ENCODE results near the gene SIGLEC15. TPM values are rescaled to one million over a fixed set of nuclear protein-coding genes. Genes with fewer than 3 reads are reported as not detected.

The SIGLEC15 gene
- polyA plus RNA-seq, 3 donors, result 6.5 to 9.9 (median 7.8) TPM

- no peak overlapping the region for H2AFZ ChIP-seq (ENCODE audit: insufficient read depth, low read depth, low read length, poor library complexity, severe bottlenecking)
- peak overlapping the region in 4 of 7 donors; percentile 39 to 75 (median 64) for H3K27ac Mint-ChIP-seq
- H3K36me3 Mint-ChIP-seq, result peaks cover 4 to 6% of the 10 kb centered on the region in 2 donors
- peaks cover 0 to 4% (median 0%) of the 10 kb centered on the region in 7 donors for H3K9me3 Mint-ChIP-seq
- H3K9me3 ChIP-seq (replicated peaks in 1 of 2; ENCODE audit: control insufficient read depth in 1 of 2, insufficient read depth in 1 of 2, low read length in 2 of 2), result no peaks in the 10 kb centered on the region
- peaks cover 14 to 26% (median 16%) of the 10 kb centered on the region in 3 donors for H3K27me3 Mint-ChIP-seq (ENCODE audit: low read depth in 3 of 3)
- no peaks in the 10 kb centered on the region for H4K20me1 ChIP-seq (ENCODE audit: insufficient read depth, low read length)
- peaks cover 48% of the 10 kb centered on the region for H3K4me1 Mint-ChIP-seq
- peaks cover 12 to 14% of the 10 kb centered on the region in 2 donors for H3K27me3 ChIP-seq (ENCODE audit: control insufficient read depth in 2 of 2, insufficient read depth in 2 of 2, low read length in 2 of 2)
- H3K4me3 ChIP-seq (replicated peaks in 1 of 3; ENCODE audit: low read depth in 2 of 3, low read length in 3 of 3), result no peak overlapping the region
- H3K79me2 ChIP-seq (ENCODE audit: insufficient read depth, low read length), result peaks cover 9% of the 10 kb centered on the region
- H3K27ac ChIP-seq (ENCODE audit: low read depth in 1 of 2, low read length in 2 of 2), result no peak overlapping the region
- TF ChIP-seq, protein P1, sequence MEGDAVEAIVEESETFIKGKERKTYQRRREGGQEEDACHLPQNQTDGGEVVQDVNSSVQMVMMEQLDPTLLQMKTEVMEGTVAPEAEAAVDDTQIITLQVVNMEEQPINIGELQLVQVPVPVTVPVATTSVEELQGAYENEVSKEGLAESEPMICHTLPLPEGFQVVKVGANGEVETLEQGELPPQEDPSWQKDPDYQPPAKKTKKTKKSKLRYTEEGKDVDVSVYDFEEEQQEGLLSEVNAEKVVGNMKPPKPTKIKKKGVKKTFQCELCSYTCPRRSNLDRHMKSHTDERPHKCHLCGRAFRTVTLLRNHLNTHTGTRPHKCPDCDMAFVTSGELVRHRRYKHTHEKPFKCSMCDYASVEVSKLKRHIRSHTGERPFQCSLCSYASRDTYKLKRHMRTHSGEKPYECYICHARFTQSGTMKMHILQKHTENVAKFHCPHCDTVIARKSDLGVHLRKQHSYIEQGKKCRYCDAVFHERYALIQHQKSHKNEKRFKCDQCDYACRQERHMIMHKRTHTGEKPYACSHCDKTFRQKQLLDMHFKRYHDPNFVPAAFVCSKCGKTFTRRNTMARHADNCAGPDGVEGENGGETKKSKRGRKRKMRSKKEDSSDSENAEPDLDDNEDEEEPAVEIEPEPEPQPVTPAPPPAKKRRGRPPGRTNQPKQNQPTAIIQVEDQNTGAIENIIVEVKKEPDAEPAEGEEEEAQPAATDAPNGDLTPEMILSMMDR (IDR thresholded peaks at IDR 0.05), result no peak
- H3K9ac ChIP-seq (ENCODE audit: insufficient read depth, low read length, poor library complexity, severe bottlenecking), result no peak overlapping the region
- H3K4me2 ChIP-seq (replicated peaks; ENCODE audit: extremely low read depth, low read length, poor library complexity, severe bottlenecking), result no peak overlapping the region
- no peaks in the 10 kb centered on the region for H3K36me3 ChIP-seq (replicated peaks in 1 of 2; ENCODE audit: control insufficient read depth in 1 of 2, insufficient read depth in 2 of 2, low read length in 2 of 2)
- H3K4me3 Mint-ChIP-seq, result no peak overlapping the region
- intact Hi-C loops (cut with micrococcal nuclease), result loop anchor here in 1 of 2 donors (10.0 kb wide), 2 partner anchors 60 to 170 kb away; no protein-coding TSS in a partner anchor
- DNase-seq, result no peak
- WGBS (ENCODE audit: insufficient coverage), result no CpG with 5 or more reads among the region's 1 CpG
- peaks cover 28 to 45% of the 10 kb centered on the region in 2 donors for H3K4me1 ChIP-seq (ENCODE audit: control insufficient read depth in 1 of 2, insufficient read depth in 2 of 2, low read length in 2 of 2)
Observed at GRCh38 chr18:45834306-45834705, 8.8 kb downstream of the SIGLEC15 start.

DNA sequence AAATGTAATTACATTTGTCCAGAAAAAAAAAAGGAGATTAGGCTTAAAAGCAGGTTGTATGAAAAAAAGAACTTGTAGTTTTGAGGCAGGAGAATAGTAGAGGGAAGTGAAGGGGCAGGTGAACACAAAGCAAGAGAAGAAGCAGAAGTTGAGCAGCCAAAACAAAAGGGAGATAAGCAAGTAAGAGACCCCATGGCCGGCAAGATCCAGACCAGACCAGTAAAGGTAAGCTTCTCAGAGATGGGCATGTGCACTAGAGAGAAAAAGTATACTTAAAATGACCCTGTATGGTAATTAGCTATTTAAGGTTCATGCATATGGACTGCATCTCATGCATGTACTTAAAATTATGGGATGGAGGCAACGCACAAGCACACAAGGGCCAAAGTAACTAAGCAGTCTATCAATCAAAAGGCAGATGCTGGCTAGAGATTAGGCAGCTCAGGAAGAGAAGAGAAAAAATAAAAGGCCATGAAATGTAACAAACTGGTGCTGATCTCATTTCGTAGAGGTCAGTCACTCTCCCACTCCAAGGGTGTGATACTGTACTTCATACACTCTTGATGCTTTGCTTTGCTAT lies 9.7 kb downstream of the SIGLEC15 start:
- H3K4me2 ChIP-seq (replicated peaks; ENCODE audit: extremely low read depth, low read length, poor library complexity, severe bottlenecking), result no peak overlapping the region
- H3K4me3 ChIP-seq (replicated peaks in 1 of 3; ENCODE audit: low read depth in 2 of 3, low read length in 3 of 3), result no peak overlapping the region
- Mint-ChIP-seq H3K4me1 (peaks cover 42% of the 10 kb centered on the region), H3K27me3 (ENCODE audit: low read depth in 3 of 3) (peaks cover 18 to 33% (median 22%) of the 10 kb centered on the region in 3 donors), H3K27ac (peak overlapping the region in 1 of 7 donors; percentile 6), H3K9me3 (peaks cover 0 to 4% (median 0%) of the 10 kb centered on the region in 7 donors), H3K36me3 (peaks cover 4 to 6% of the 10 kb centered on the region in 2 donors), H3K4me3 (no peak overlapping the region)
- H3K4me1 ChIP-seq (ENCODE audit: control insufficient read depth in 1 of 2, insufficient read depth in 2 of 2, low read length in 2 of 2), result peaks cover 19 to 38% of the 10 kb centered on the region in 2 donors
- peaks cover 13 to 22% of the 10 kb centered on the region in 2 donors for H3K27me3 ChIP-seq (ENCODE audit: control insufficient read depth in 2 of 2, insufficient read depth in 2 of 2, low read length in 2 of 2)
- peaks cover under 1% of the 10 kb centered on the region for H3K79me2 ChIP-seq (ENCODE audit: insufficient read depth, low read length)
- TF ChIP-seq, protein P1 (IDR thresholded peaks at IDR 0.05), result no peak
- intact Hi-C loops (cut with micrococcal nuclease), result loop anchor here (5.0 to 10.0 kb wide), 5 partner anchors 58 to 170 kb away; partner anchors contain the start of gene SLC14A1 (in 1 of the 2)
- 38% methylated on average over 3 of the region's 3 CpGs for WGBS (ENCODE audit: insufficient coverage)
- no peak for DNase-seq
- H3K9ac ChIP-seq (ENCODE audit: insufficient read depth, low read length, poor library complexity, severe bottlenecking), result no peak overlapping the region
- H4K20me1 ChIP-seq (ENCODE audit: insufficient read depth, low read length), result no peaks in the 10 kb centered on the region
- H3K36me3 ChIP-seq (replicated peaks in 1 of 2; ENCODE audit: control insufficient read depth in 1 of 2, insufficient read depth in 2 of 2, low read length in 2 of 2), result no peaks in the 10 kb centered on the region
- no peaks in the 10 kb centered on the region for H3K9me3 ChIP-seq (replicated peaks in 1 of 2; ENCODE audit: control insufficient read depth in 1 of 2, insufficient read depth in 1 of 2, low read length in 2 of 2)
- no peak overlapping the region for H3K27ac ChIP-seq (ENCODE audit: low read depth in 1 of 2, low read length in 2 of 2)
- no peak overlapping the region for H2AFZ ChIP-seq (ENCODE audit: insufficient read depth, low read depth, low read length, poor library complexity, severe bottlenecking)
